ENCODE results near the gene FIG4.

Gene FIG4

GRCh38 chr6:109801794-109802193, 110.7 kb downstream of the FIG4 start:
- Histone ChIP-seq H3K4me1 (ENCODE audit: control insufficient read depth in 5 of 5, insufficient read depth in 5 of 5, low read length in 5 of 5) (no peaks in the 10 kb centered on the region), H3K27ac (ENCODE audit: low read depth, low read length) (no peak overlapping the region), H3K36me3 (ENCODE audit: control insufficient read depth in 5 of 5, insufficient read depth in 5 of 5, low read length in 5 of 5) (peaks cover 13 to 36% (median 19%) of the 10 kb centered on the region in 5 donors), H3K4me3 (ENCODE audit: low read depth in 1 of 5, low read length in 5 of 5) (no peak overlapping the region), H3K27me3 (ENCODE audit: control insufficient read depth in 5 of 5, insufficient read depth in 4 of 5, low read length in 5 of 5) (no peaks in the 10 kb centered on the region), H3K9ac (ENCODE audit: low read length in 5 of 5) (no peak overlapping the region), H3K9me3 (ENCODE audit: control insufficient read depth in 5 of 5, low read length in 5 of 5) (no peaks in the 10 kb centered on the region)

GRCh38 chr6:109804020-109804419, 112.9 kb downstream of the FIG4 start:
- Histone ChIP-seq H3K36me3 (ENCODE audit: control insufficient read depth in 5 of 5, insufficient read depth in 5 of 5, low read length in 5 of 5) (peaks cover 10 to 22% (median 14%) of the 10 kb centered on the region in 5 donors), H3K4me1 (ENCODE audit: control insufficient read depth in 5 of 5, insufficient read depth in 5 of 5, low read length in 5 of 5) (no peaks in the 10 kb centered on the region), H3K4me3 (ENCODE audit: low read depth in 1 of 5, low read length in 5 of 5) (no peak overlapping the region), H3K27me3 (ENCODE audit: control insufficient read depth in 5 of 5, insufficient read depth in 4 of 5, low read length in 5 of 5) (no peaks in the 10 kb centered on the region), H3K9ac (ENCODE audit: low read length in 5 of 5) (no peak overlapping the region), H3K27ac (ENCODE audit: low read depth, low read length) (no peak overlapping the region), H3K9me3 (ENCODE audit: control insufficient read depth in 5 of 5, low read length in 5 of 5) (no peaks in the 10 kb centered on the region)

- H3K9me3 ChIP-seq (ENCODE audit: control insufficient read depth in 5 of 5, low read length in 5 of 5), result no peaks in the 10 kb centered on the region
- peaks cover 0 to 8% (median 0%) of the 10 kb centered on the region in 5 donors for H3K36me3 ChIP-seq (ENCODE audit: control insufficient read depth in 5 of 5, insufficient read depth in 5 of 5, low read length in 5 of 5)
Measured at GRCh38 chr6:109807881-109808280, 116.8 kb downstream of the FIG4 start.

GRCh38 chr6:109808837-109809236, 117.7 kb downstream of the FIG4 start:
- Histone ChIP-seq H3K27me3 (ENCODE audit: control insufficient read depth in 5 of 5, insufficient read depth in 4 of 5, low read length in 5 of 5) (no peaks in the 10 kb centered on the region), H3K4me3 (ENCODE audit: low read depth in 1 of 5, low read length in 5 of 5) (no peak overlapping the region), H3K27ac (ENCODE audit: low read depth, low read length) (no peak overlapping the region), H3K4me1 (ENCODE audit: control insufficient read depth in 5 of 5, insufficient read depth in 5 of 5, low read length in 5 of 5) (no peaks in the 10 kb centered on the region), H3K9ac (ENCODE audit: low read length in 5 of 5) (no peak overlapping the region), H3K36me3 (ENCODE audit: control insufficient read depth in 5 of 5, insufficient read depth in 5 of 5, low read length in 5 of 5) (peaks cover 2 to 15% (median 4%) of the 10 kb centered on the region in 5 donors), H3K9me3 (ENCODE audit: control insufficient read depth in 5 of 5, low read length in 5 of 5) (no peaks in the 10 kb centered on the region)

More at GRCh38 chr6:109807881-109808280, 116.8 kb downstream of the FIG4 start:
- no peak overlapping the region for H3K9ac ChIP-seq (ENCODE audit: low read length in 5 of 5)
- no peaks in the 10 kb centered on the region for H3K27me3 ChIP-seq (ENCODE audit: control insufficient read depth in 5 of 5, insufficient read depth in 4 of 5, low read length in 5 of 5)
- no peak overlapping the region for H3K27ac ChIP-seq (ENCODE audit: low read depth, low read length)
- H3K4me1 ChIP-seq (ENCODE audit: control insufficient read depth in 5 of 5, insufficient read depth in 5 of 5, low read length in 5 of 5), result no peaks in the 10 kb centered on the region
- H3K4me3 ChIP-seq (ENCODE audit: low read depth in 1 of 5, low read length in 5 of 5), result no peak overlapping the region

GRCh38 chr6:109815054-109815453, 124.0 kb downstream of the FIG4 start:
- Histone ChIP-seq H3K27ac (ENCODE audit: low read depth, low read length) (no peak overlapping the region), H3K36me3 (ENCODE audit: control insufficient read depth in 5 of 5, insufficient read depth in 5 of 5, low read length in 5 of 5) (peaks cover 7 to 24% (median 12%) of the 10 kb centered on the region in 5 donors), H3K4me1 (ENCODE audit: control insufficient read depth in 5 of 5, insufficient read depth in 5 of 5, low read length in 5 of 5) (no peaks in the 10 kb centered on the region), H3K27me3 (ENCODE audit: control insufficient read depth in 5 of 5, insufficient read depth in 4 of 5, low read length in 5 of 5) (no peaks in the 10 kb centered on the region), H3K9me3 (ENCODE audit: control insufficient read depth in 5 of 5, low read length in 5 of 5) (no peaks in the 10 kb centered on the region), H3K9ac (ENCODE audit: low read length in 5 of 5) (no peak overlapping the region), H3K4me3 (ENCODE audit: low read depth in 1 of 5, low read length in 5 of 5) (no peak overlapping the region)

GRCh38 chr6:109816452-109817374, 125.6 kb downstream of the FIG4 start:
- Histone ChIP-seq H3K36me3 (ENCODE audit: control insufficient read depth in 5 of 5, insufficient read depth in 5 of 5, low read length in 5 of 5) (peaks cover 7 to 21% (median 12%) of the 10 kb centered on the region in 5 donors), H3K9ac (ENCODE audit: low read length in 5 of 5) (no peak overlapping the region), H3K27me3 (ENCODE audit: control insufficient read depth in 5 of 5, insufficient read depth in 4 of 5, low read length in 5 of 5) (no peaks in the 10 kb centered on the region), H3K9me3 (ENCODE audit: control insufficient read depth in 5 of 5, low read length in 5 of 5) (no peaks in the 10 kb centered on the region), H3K4me3 (ENCODE audit: low read depth in 1 of 5, low read length in 5 of 5) (no peak overlapping the region), H3K4me1 (ENCODE audit: control insufficient read depth in 5 of 5, insufficient read depth in 5 of 5, low read length in 5 of 5) (no peaks in the 10 kb centered on the region), H3K27ac (ENCODE audit: low read depth, low read length) (no peak overlapping the region)

GRCh38 chr6:109820706-109821350, 129.7 kb downstream of the FIG4 start:
- H3K27me3 ChIP-seq (ENCODE audit: control insufficient read depth in 5 of 5, insufficient read depth in 4 of 5, low read length in 5 of 5), result no peaks in the 10 kb centered on the region
- H3K9me3 ChIP-seq (ENCODE audit: control insufficient read depth in 5 of 5, low read length in 5 of 5), result no peaks in the 10 kb centered on the region
- no peak overlapping the region for H3K27ac ChIP-seq (ENCODE audit: low read depth, low read length)
- no peak overlapping the region for H3K9ac ChIP-seq (ENCODE audit: low read length in 5 of 5)
- H3K4me3 ChIP-seq (ENCODE audit: low read depth in 1 of 5, low read length in 5 of 5), result no peak overlapping the region
- H3K36me3 ChIP-seq (ENCODE audit: control insufficient read depth in 5 of 5, insufficient read depth in 5 of 5, low read length in 5 of 5), result peaks cover 0 to 34% (median 20%) of the 10 kb centered on the region in 5 donors
- H3K4me1 ChIP-seq (ENCODE audit: control insufficient read depth in 5 of 5, insufficient read depth in 5 of 5, low read length in 5 of 5), result no peaks in the 10 kb centered on the region

GRCh38 chr6:109821428-109821827, 130.3 kb downstream of the FIG4 start:
- Histone ChIP-seq H3K27ac (ENCODE audit: low read depth, low read length) (no peak overlapping the region), H3K36me3 (ENCODE audit: control insufficient read depth in 5 of 5, insufficient read depth in 5 of 5, low read length in 5 of 5) (peaks cover 3 to 35% (median 19%) of the 10 kb centered on the region in 5 donors), H3K9ac (ENCODE audit: low read length in 5 of 5) (no peak overlapping the region), H3K27me3 (ENCODE audit: control insufficient read depth in 5 of 5, insufficient read depth in 4 of 5, low read length in 5 of 5) (no peaks in the 10 kb centered on the region), H3K4me1 (ENCODE audit: control insufficient read depth in 5 of 5, insufficient read depth in 5 of 5, low read length in 5 of 5) (no peaks in the 10 kb centered on the region), H3K9me3 (ENCODE audit: control insufficient read depth in 5 of 5, low read length in 5 of 5) (no peaks in the 10 kb centered on the region), H3K4me3 (ENCODE audit: low read depth in 1 of 5, low read length in 5 of 5) (no peak overlapping the region)

- Histone ChIP-seq H3K27ac (ENCODE audit: low read depth, low read length) (no peak overlapping the region), H3K27me3 (ENCODE audit: control insufficient read depth in 5 of 5, insufficient read depth in 4 of 5, low read length in 5 of 5) (no peaks in the 10 kb centered on the region)
Measured at GRCh38 chr6:109824105-109824504, 133.0 kb downstream of the FIG4 start.

GRCh38 chr6:109826551-109826950, 135.5 kb downstream of the FIG4 start:
- Histone ChIP-seq H3K4me1 (ENCODE audit: control insufficient read depth in 5 of 5, insufficient read depth in 5 of 5, low read length in 5 of 5) (no peaks in the 10 kb centered on the region), H3K27me3 (ENCODE audit: control insufficient read depth in 5 of 5, insufficient read depth in 4 of 5, low read length in 5 of 5) (no peaks in the 10 kb centered on the region), H3K9me3 (ENCODE audit: control insufficient read depth in 5 of 5, low read length in 5 of 5) (peaks cover 0 to 2% (median 0%) of the 10 kb centered on the region in 5 donors), H3K36me3 (ENCODE audit: control insufficient read depth in 5 of 5, insufficient read depth in 5 of 5, low read length in 5 of 5) (peaks cover 15 to 66% (median 22%) of the 10 kb centered on the region in 5 donors), H3K4me3 (ENCODE audit: low read depth in 1 of 5, low read length in 5 of 5) (no peak overlapping the region), H3K27ac (ENCODE audit: low read depth, low read length) (no peak overlapping the region), H3K9ac (ENCODE audit: low read length in 5 of 5) (no peak overlapping the region)

More at GRCh38 chr6:109824105-109824504, 133.0 kb downstream of the FIG4 start:
- peaks cover 0 to 1% (median 0%) of the 10 kb centered on the region in 5 donors for H3K9me3 ChIP-seq (ENCODE audit: control insufficient read depth in 5 of 5, low read length in 5 of 5)
- H3K4me3 ChIP-seq (ENCODE audit: low read depth in 1 of 5, low read length in 5 of 5), result no peak overlapping the region
- H3K36me3 ChIP-seq (ENCODE audit: control insufficient read depth in 5 of 5, insufficient read depth in 5 of 5, low read length in 5 of 5), result peaks cover 19 to 58% (median 25%) of the 10 kb centered on the region in 5 donors
- H3K9ac ChIP-seq (ENCODE audit: low read length in 5 of 5), result no peak overlapping the region
- no peaks in the 10 kb centered on the region for H3K4me1 ChIP-seq (ENCODE audit: control insufficient read depth in 5 of 5, insufficient read depth in 5 of 5, low read length in 5 of 5)
